GM12891 (cell line): ENCODE data around the gene WDR7.

Experiments used
- DNase-seq: peaks from one replicate; pipeline ENCODE4 v3.0.0; 2011; ENCODE audit warnings: low spot score; ENCODE audit not compliant: insufficient read length
- FAIRE-seq: peaks from 2 replicates; lab custom pipeline; 2011; peaks lifted over from hg19 to GRCh38; lab: Jason Lieb, UNC
- PAX5 ChIP-seq: IDR thresholded peaks from 2 replicates; pipeline ENCODE4 v1.6.1; 2011; ENCODE audit warnings: low read length, moderate library complexity, mild to moderate bottlenecking; ENCODE audit not compliant: insufficient read depth, severe bottlenecking
- POLR2A ChIP-seq: IDR thresholded peaks from 2 replicates; pipeline ENCODE4 v1.6.1; 2011; ENCODE audit warnings: low read depth, low read length, control low read depth
- POLR2AphosphoS5 ChIP-seq: IDR thresholded peaks from 2 replicates; pipeline ENCODE4 v1.6.1; 2011; ENCODE audit warnings: low read depth, low read length, control low read depth
- POU2F2 ChIP-seq: IDR thresholded peaks from 2 replicates; pipeline ENCODE4 v1.6.1; 2011; ENCODE audit warnings: low read depth, mild to moderate bottlenecking, control low read depth, low read length, moderate library complexity
- SPI1 ChIP-seq: IDR thresholded peaks from 2 replicates; pipeline ENCODE4 v1.6.1; 2011; ENCODE audit warnings: low read depth, low read length, control low read depth
- TAF1 ChIP-seq: IDR thresholded peaks from 2 replicates; pipeline ENCODE4 v1.6.1; 2011; ENCODE audit warnings: low read depth, low read length, control low read depth

The WDR7 gene

DNA sequence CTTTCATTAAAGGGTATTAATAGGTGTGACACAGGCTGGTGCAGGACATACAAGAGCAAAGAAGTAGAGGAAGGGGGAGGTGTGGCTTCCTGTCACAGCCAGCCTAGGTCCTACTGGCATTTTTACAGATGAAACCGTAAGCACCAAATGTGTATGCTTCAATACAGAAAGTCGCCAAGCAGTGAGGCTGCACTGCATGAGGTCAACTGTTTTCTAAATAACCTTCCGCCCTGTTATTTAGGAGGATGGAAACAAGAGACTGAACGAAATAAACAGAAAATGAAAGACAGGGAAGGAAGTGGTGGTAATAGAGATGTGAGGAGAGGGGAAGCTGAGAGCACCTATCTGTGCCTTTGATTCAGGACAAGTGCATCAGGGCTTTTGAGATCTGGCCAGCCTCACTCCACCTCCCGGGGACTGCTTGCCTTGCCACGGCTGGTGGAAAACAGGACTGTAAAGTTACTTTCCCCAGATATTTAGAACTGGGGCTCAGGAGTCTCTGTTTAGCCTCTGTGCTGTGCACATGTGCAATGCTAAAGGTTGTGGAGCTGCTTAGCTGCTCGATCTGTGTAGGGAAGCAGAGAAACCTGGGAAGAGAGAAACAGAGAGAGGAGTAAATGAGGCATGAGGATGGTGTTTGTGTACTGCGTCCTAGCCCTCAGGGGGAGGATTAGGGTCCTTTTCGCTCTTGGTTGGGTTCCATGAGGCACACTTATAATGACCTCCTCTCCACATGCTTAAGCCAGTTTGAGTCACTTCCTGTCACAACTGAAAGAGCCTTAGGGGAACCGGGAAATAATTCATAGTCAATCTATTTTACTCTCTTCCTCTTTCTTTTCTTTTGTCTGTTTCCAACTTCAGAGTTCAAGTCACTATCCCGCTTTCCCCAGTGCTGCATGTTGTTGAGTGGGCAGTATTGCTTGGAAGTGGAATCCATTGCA is 433.4 kb downstream of the WDR7 start:
- FAIRE-seq (peak; percentile 95), DNase-seq (peak; percentile 35)
- TF ChIP-seq POLR2A: no peak
- 0 out of 2 replicates have a peak, but pooled peaks have one; percentile 26 for TF ChIP-seq POU2F2
- TF ChIP-seq SPI1: peak; percentile 98

DNA sequence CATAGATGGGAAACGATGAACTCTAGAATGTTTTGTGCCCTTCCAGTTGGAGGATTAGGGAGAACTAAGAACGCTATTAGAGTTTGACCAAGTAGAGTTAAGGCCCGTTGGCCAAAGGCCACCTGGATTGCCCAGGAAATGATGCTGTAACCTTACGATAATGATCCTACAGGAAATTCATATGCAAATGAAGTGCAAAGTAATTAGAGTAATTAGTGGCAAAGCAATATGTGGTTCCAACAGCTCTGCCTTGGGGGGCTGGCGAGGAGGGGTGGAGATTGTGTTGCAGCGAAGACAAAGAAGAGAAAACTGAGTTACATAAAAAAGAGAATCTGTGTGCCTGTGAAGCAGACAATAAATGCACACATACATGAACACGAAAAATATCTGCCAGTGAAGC is 434.2 kb downstream of the WDR7 start:
- DNase-seq: no peak
- TF ChIP-seq POU2F2: no peak
- TF ChIP-seq SPI1: no peak
- TF ChIP-seq PAX5: no peak
- TF ChIP-seq POLR2AphosphoS5: no peak
- TF ChIP-seq POLR2A: no peak
- TF ChIP-seq TAF1: no peak
- no peak for FAIRE-seq

DNA sequence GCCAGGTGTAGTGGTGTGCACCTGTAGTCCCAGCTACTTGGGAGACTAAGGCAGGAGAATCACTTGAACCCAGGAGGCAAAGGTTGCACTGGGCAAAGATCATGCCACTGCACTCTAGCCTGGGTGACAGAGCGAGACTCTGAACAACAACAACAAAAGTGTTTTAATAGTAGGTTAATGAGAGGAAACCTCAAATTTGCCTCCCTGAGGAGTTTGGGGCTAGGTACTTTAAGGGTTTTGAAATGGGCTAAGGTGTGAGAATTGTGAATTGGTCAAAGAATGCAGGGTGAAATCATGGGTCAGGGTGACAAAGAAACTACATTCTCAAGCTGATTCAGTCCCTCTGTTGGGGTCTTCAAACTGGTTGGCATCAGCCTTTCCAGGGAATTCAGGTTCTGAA is 435.0 kb downstream of the WDR7 start:
- DNase-seq (no peak), FAIRE-seq (no peak)
- TF ChIP-seq SPI1 (no peak), PAX5 (no peak), POU2F2 (no peak), POLR2A (no peak), POLR2AphosphoS5 (no peak), TAF1 (no peak)
